ENCODE results near the gene ARAP1. TPM values are rescaled to one million over a fixed set of nuclear protein-coding genes. Genes with fewer than 3 reads are reported as not detected.

Gene ARAP1
- polyA plus RNA-seq, 3 donors = 48.7 to 487 (median 79.0) TPM

- H3K79me2 ChIP-seq (ENCODE audit: insufficient read depth, low read length) = peaks cover 4% of the 10 kb centered on the region
- peak overlapping the region in 3 of 7 donors; percentile 50 to 52 (median 50) for H3K27ac Mint-ChIP-seq
- H3K4me1 ChIP-seq (ENCODE audit: control insufficient read depth in 1 of 2, insufficient read depth in 2 of 2, low read length in 2 of 2) = no peaks in the 10 kb centered on the region
- 87% methylated on average over 17 of the region's 24 CpGs for WGBS (ENCODE audit: insufficient coverage)
- no peaks in the 10 kb centered on the region for H3K27me3 ChIP-seq (ENCODE audit: control insufficient read depth in 2 of 2, insufficient read depth in 2 of 2, low read length in 2 of 2)
- peaks cover 8% of the 10 kb centered on the region for H3K4me1 Mint-ChIP-seq
- H3K36me3 ChIP-seq (replicated peaks in 1 of 2; ENCODE audit: control insufficient read depth in 1 of 2, insufficient read depth in 2 of 2, low read length in 2 of 2) = peaks cover 78 to 79% of the 10 kb centered on the region in 2 donors
- peaks cover 100% of the 10 kb centered on the region for H4K20me1 ChIP-seq (ENCODE audit: insufficient read depth, low read length)
- H3K27ac ChIP-seq (ENCODE audit: low read depth in 1 of 2, low read length in 2 of 2) = no peak overlapping the region
- H3K27me3 Mint-ChIP-seq (ENCODE audit: low read depth in 3 of 3) = peaks cover 4 to 13% (median 6%) of the 10 kb centered on the region in 3 donors
- no peak overlapping the region for H3K4me3 Mint-ChIP-seq
- no peak for DNase-seq
- no peak overlapping the region for H3K4me3 ChIP-seq (replicated peaks in 1 of 3; ENCODE audit: low read depth in 2 of 3, low read length in 3 of 3)
- H3K9ac ChIP-seq (ENCODE audit: insufficient read depth, low read length, poor library complexity, severe bottlenecking) = no peak overlapping the region
- peaks cover 71 to 81% of the 10 kb centered on the region in 2 donors for H3K36me3 Mint-ChIP-seq
- H3K9me3 ChIP-seq (replicated peaks in 1 of 2; ENCODE audit: control insufficient read depth in 1 of 2, insufficient read depth in 1 of 2, low read length in 2 of 2) = no peaks in the 10 kb centered on the region
- H3K4me2 ChIP-seq (replicated peaks; ENCODE audit: extremely low read depth, low read length, poor library complexity, severe bottlenecking) = no peak overlapping the region
- intact Hi-C loops (cut with micrococcal nuclease) = loop anchor here (5.0 to 10.0 kb wide), 2 partner anchors 214 to 489 kb away; no protein-coding TSS in a partner anchor
- no peak overlapping the region for H2AFZ ChIP-seq (ENCODE audit: insufficient read depth, low read depth, low read length, poor library complexity, severe bottlenecking)
- TF ChIP-seq CTCF (IDR thresholded peaks at IDR 0.05) = no peak
- no peaks in the 10 kb centered on the region for H3K9me3 Mint-ChIP-seq
Measured at GRCh38 chr11:72685560-72686480, 66.4 kb downstream of the ARAP1 start.

- WGBS (ENCODE audit: insufficient coverage) = 96% methylated on average over 5 of the region's 9 CpGs
- Mint-ChIP-seq H3K9me3 (no peaks in the 10 kb centered on the region), H3K4me1 (peaks cover 8% of the 10 kb centered on the region), H3K36me3 (peaks cover 57 to 66% of the 10 kb centered on the region in 2 donors), H3K4me3 (no peak overlapping the region), H3K27ac (peak overlapping the region in 2 of 7 donors; percentile 61 to 70), H3K27me3 (ENCODE audit: low read depth in 3 of 3) (peaks cover 15 to 17% (median 15%) of the 10 kb centered on the region in 3 donors)
- Histone ChIP-seq H3K27me3 (ENCODE audit: control insufficient read depth in 2 of 2, insufficient read depth in 2 of 2, low read length in 2 of 2) (peaks cover 0 to 1% of the 10 kb centered on the region in 2 donors), H3K79me2 (ENCODE audit: insufficient read depth, low read length) (no peaks in the 10 kb centered on the region), H2AFZ (ENCODE audit: insufficient read depth, low read depth, low read length, poor library complexity, severe bottlenecking) (no peak overlapping the region), H3K27ac (ENCODE audit: low read depth in 1 of 2, low read length in 2 of 2) (peak overlapping the region in 1 of 2 donors; percentile 17), H3K9ac (ENCODE audit: insufficient read depth, low read length, poor library complexity, severe bottlenecking) (no peak overlapping the region), H3K36me3 (replicated peaks in 1 of 2; ENCODE audit: control insufficient read depth in 1 of 2, insufficient read depth in 2 of 2, low read length in 2 of 2) (peaks cover 64% of the 10 kb centered on the region in 2 donors), H3K4me3 (replicated peaks in 1 of 3; ENCODE audit: low read depth in 2 of 3, low read length in 3 of 3) (no peak overlapping the region), H3K9me3 (replicated peaks in 1 of 2; ENCODE audit: control insufficient read depth in 1 of 2, insufficient read depth in 1 of 2, low read length in 2 of 2) (no peaks in the 10 kb centered on the region), H3K4me2 (replicated peaks; ENCODE audit: extremely low read depth, low read length, poor library complexity, severe bottlenecking) (no peak overlapping the region), H4K20me1 (ENCODE audit: insufficient read depth, low read length) (peaks cover 100% of the 10 kb centered on the region), H3K4me1 (ENCODE audit: control insufficient read depth in 1 of 2, insufficient read depth in 2 of 2, low read length in 2 of 2) (no peaks in the 10 kb centered on the region)
- DNase-seq = peak; percentile 36 to 50 (median 48)
- intact Hi-C loops (cut with micrococcal nuclease) = loop anchor here in 1 of 2 donors (10.0 kb wide), 1 partner anchor 490 kb away; no protein-coding TSS in a partner anchor
- TF ChIP-seq CTCF (IDR thresholded peaks at IDR 0.05) = peak; percentile 67
Measured at GRCh38 chr11:72684236-72684912, 67.8 kb downstream of the ARAP1 start.
